PC-9 (cell line): Measurements from ENCODE around the gene HSPA4. TPM values are rescaled to one million over a fixed set of nuclear protein-coding genes. Genes with fewer than 3 reads are reported as not detected.

Experiments used
- BruUV-seq: library from RNA; stranded (reverse); fragments of 400-500 nt; replicated peaks from 2 replicates; lab custom pipeline; 2021; lab: Mats Ljungman, UMichigan
- CTCF ChIA-PET: fragments of 300-600 bp; sonication (Branson Sonifier 250); formaldehyde crosslinking; loops from one replicate; lab custom pipeline; 2022; ENCODE audit warnings: antibody characterized with exemption; lab: Charles Lee
- POLR2A ChIA-PET: fragments of 300-600 bp; sonication (Branson Sonifier 250); formaldehyde crosslinking; loops from one replicate; lab custom pipeline; 2022; ENCODE audit warnings: antibody characterized with exemption; ENCODE audit not compliant: unreplicated experiment; lab: Charles Lee
- DNase-seq, 2 experiments: peaks; one replicate each; pipeline versions ENCODE4 v3.0.0 to v3.0.0-alpha.2; 2015 to 2022; ENCODE audit warnings: mixed read lengths in 1 of 2
- H2AFZ ChIP-seq: fragments of 200-600 bp; sonication (generic); 2 replicates; pipeline ENCODE4 v1.8.1; 2017; ENCODE audit warnings: antibody characterized with exemption
- H3F3A ChIP-seq: fragments of 200-600 bp; sonication (generic); 2 replicates; pipeline ENCODE4 v1.8.1; 2017; ENCODE audit warnings: antibody characterized with exemption, mild to moderate bottlenecking, low read depth; ENCODE audit not compliant: insufficient read depth
- H3K27ac ChIP-seq: fragments of 200-600 bp; sonication (generic); 2 replicates; pipeline ENCODE4 v1.6.1; 2016; ENCODE audit warnings: mixed run types
- H3K27me3 ChIP-seq: fragments of 200-600 bp; sonication (generic); 2 replicates; pipeline ENCODE4 v1.6.1; 2016; ENCODE audit warnings: low read depth, mixed run types; ENCODE audit not compliant: insufficient read depth
- H3K36me3 ChIP-seq: fragments of 200-600 bp; sonication (generic); 2 replicates; pipeline ENCODE4 v1.6.1; 2016; ENCODE audit warnings: low read depth, mixed run types
- H3K4me1 ChIP-seq: fragments of 200-600 bp; sonication (generic); replicated peaks from 2 replicates; pipeline ENCODE4 v1.6.1; 2016; ENCODE audit warnings: mixed run types; ENCODE audit not compliant: insufficient read depth
- H3K4me2 ChIP-seq: fragments of 200-600 bp; sonication (generic); 2 replicates; pipeline ENCODE4 v1.6.1; 2017; ENCODE audit warnings: mixed run types
- H3K4me3 ChIP-seq: fragments of 200-600 bp; sonication (generic); 2 replicates; pipeline ENCODE4 v1.6.1; 2016; ENCODE audit warnings: mixed run types
- H3K79me2 ChIP-seq: fragments of 200-600 bp; sonication (generic); 2 replicates; pipeline ENCODE4 v1.6.1; 2017; ENCODE audit warnings: low read depth, mixed run types
- H3K9me2 ChIP-seq: fragments of 200-600 bp; sonication (generic); 2 replicates; pipeline ENCODE4 v1.8.1; 2017; ENCODE audit warnings: mild to moderate bottlenecking; ENCODE audit not compliant: insufficient read depth
- H3K9me3 ChIP-seq: fragments of 200-600 bp; sonication (generic); 2 replicates; pipeline ENCODE4 v1.8.1; 2016; ENCODE audit warnings: low read depth; ENCODE audit not compliant: insufficient read depth
- H4K20me1 ChIP-seq: fragments of 200-600 bp; sonication (generic); 2 replicates; pipeline ENCODE4 v1.8.1; 2017; ENCODE audit not compliant: insufficient read depth
- CTCF ChIP-seq: fragments of 200-600 bp; sonication (generic); conservative IDR thresholded peaks from 2 replicates; pipeline ENCODE4 v1.6.1; 2017; ENCODE audit warnings: mixed run types, antibody characterized with exemption, mild to moderate bottlenecking, moderate library complexity
- EZH2 ChIP-seq: fragments of 200-600 bp; sonication (generic); IDR thresholded peaks from 2 replicates; pipeline ENCODE4 v1.8.0; 2017; ENCODE audit warnings: antibody characterized with exemption, low read depth
- intact Hi-C: fragments of 100-400 bp; cut with micrococcal nuclease; formaldehyde crosslinking; loops from one replicate; pipeline ENCODE4 v1.10.0; 2022; ENCODE audit not compliant: unreplicated experiment
- total RNA-seq: library from RNA; stranded (reverse); gene quantifications from 2 replicates; pipeline ENCODE4 v1.2.3, GENCODE V29; 2021

HSPA4 gene
- total RNA-seq, 1 experiment from 2014 or later: 140 TPM

DNA sequence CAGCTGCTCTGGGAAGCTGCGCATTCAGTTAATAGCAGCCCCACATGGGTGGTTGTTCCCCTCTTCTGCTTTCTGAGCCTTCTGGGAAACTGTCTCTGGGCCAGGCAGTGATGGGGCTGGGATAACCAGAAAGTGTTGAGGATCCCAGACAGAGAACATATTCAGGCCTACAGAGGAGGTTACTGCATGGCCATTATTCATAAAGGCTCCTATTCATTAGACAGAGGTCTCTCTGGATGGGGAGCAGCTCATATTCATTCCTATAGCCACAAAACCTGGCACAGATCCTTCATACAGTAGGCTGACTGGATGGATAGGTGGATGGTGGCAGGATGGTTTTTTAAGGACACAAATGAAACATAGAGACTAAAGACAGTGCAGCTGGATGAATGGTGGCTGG, 76.3 kb downstream of the HSPA4 start:
- Histone ChIP-seq H4K20me1 (no peaks in the 10 kb centered on the region), H3K9me3 (no peaks in the 10 kb centered on the region), H3K9me2 (no peaks in the 10 kb centered on the region), H3K79me2 (no peaks in the 10 kb centered on the region), H3K4me1 (no peaks in the 10 kb centered on the region), H3K4me3 (no peak overlapping the region), H3K36me3 (no peaks in the 10 kb centered on the region), H2AFZ (no peak overlapping the region), H3K27me3 (no peaks in the 10 kb centered on the region), H3K27ac (no peak overlapping the region), H3F3A (no peaks in the 10 kb centered on the region), H3K4me2 (no peak overlapping the region)
- no peak for DNase-seq
- ChIA-PET CTCF (no interaction called here), POLR2A (no interaction called here)
- BruUV-seq: no TSS peak
- intact Hi-C loops: no loop called here
- no peak for TF ChIP-seq EZH2
- no peak for TF ChIP-seq CTCF

DNA sequence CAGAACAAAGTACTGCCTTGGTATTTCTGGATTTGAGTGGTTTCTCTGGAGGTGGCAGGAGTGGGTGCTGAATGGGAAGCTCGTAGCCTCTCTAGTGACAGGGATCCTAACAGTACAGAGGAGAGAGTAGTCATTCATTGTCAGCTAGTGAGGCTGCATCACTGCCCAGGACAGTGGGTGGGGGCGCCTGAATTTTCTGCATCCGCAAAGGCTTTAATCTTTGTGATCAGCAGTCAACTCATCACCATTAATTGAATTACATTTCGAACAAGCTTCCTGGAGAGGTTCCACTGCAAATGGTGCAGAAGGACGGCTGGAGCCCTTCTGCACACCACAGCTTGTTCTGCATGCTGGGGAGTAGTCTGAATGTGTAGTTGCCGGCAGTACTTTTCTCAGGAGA, 77.5 kb downstream of the HSPA4 start:
- ChIA-PET POLR2A (interaction anchor here (0.6 kb wide), 1 partner anchor 661 kb away, joined by 6 read pairs; no protein-coding TSS in a partner anchor), CTCF (no interaction called here)
- Histone ChIP-seq H3K79me2 (no peaks in the 10 kb centered on the region), H2AFZ (no peak overlapping the region), H3K27ac (no peak overlapping the region), H3F3A (no peaks in the 10 kb centered on the region), H3K27me3 (no peaks in the 10 kb centered on the region), H3K4me2 (no peak overlapping the region), H4K20me1 (no peaks in the 10 kb centered on the region), H3K36me3 (no peaks in the 10 kb centered on the region), H3K4me1 (no peaks in the 10 kb centered on the region), H3K4me3 (no peak overlapping the region), H3K9me2 (no peaks in the 10 kb centered on the region), H3K9me3 (no peaks in the 10 kb centered on the region)
- no TSS peak for BruUV-seq
- TF ChIP-seq CTCF (no peak), EZH2 (no peak)
- intact Hi-C loops: no loop called here
- no peak for DNase-seq

- Histone ChIP-seq H3K9me2 (no peaks in the 10 kb centered on the region), H3K9me3 (no peaks in the 10 kb centered on the region), H3K4me3 (no peak overlapping the region), H2AFZ (no peak overlapping the region), H3F3A (no peaks in the 10 kb centered on the region), H3K79me2 (no peaks in the 10 kb centered on the region), H3K4me1 (no peaks in the 10 kb centered on the region), H4K20me1 (no peaks in the 10 kb centered on the region), H3K36me3 (no peaks in the 10 kb centered on the region), H3K27ac (no peak overlapping the region), H3K27me3 (no peaks in the 10 kb centered on the region), H3K4me2 (no peak overlapping the region)
- TF ChIP-seq CTCF: no peak
- no peak for TF ChIP-seq EZH2
- no peak for DNase-seq
- CTCF ChIA-PET: no interaction called here
- POLR2A ChIA-PET: interaction anchor here (0.6 kb wide), 1 partner anchor 662 kb away, joined by 6 read pairs; no protein-coding TSS in a partner anchor
- intact Hi-C loops: no loop called here
- BruUV-seq: no TSS peak
These were observed 78.1 kb downstream of the HSPA4 start for GRCh38 chr5:133129950-133130349.
